ENCODE measurements around the gene SIM1.
"Not testable (repeated sequence)": the region's sequence is repeated elsewhere in the genome, so short reads cannot be mapped to it uniquely, and the experiment has no call there.

The SIM1 gene

GRCh38 chr6:100426241-100426640 lies 38.5 kb downstream of the SIM1 start:
- no peak for DNase-seq (ENCODE audit: low read depth)

- no peak for DNase-seq (ENCODE audit: low read depth)
Measured at GRCh38 chr6:100420711-100421110, 44.0 kb downstream of the SIM1 start.

GRCh38 chr6:100417036-100417435 lies 47.7 kb downstream of the SIM1 start:
- no peak for DNase-seq (ENCODE audit: low read depth)

GRCh38 chr6:100415768-100416167 lies 49.0 kb downstream of the SIM1 start:
- DNase-seq (ENCODE audit: low read depth), result no peak

- no peak for DNase-seq (ENCODE audit: low read depth)
Measured at GRCh38 chr6:100412872-100413271, 51.8 kb downstream of the SIM1 start.

GRCh38 chr6:100404051-100404450 lies 60.7 kb downstream of the SIM1 start:
- DNase-seq (ENCODE audit: low read depth), result no peak

- DNase-seq (ENCODE audit: low read depth), result no peak
Measured at GRCh38 chr6:100393493-100393892, 71.2 kb downstream of the SIM1 start.

- no peak for DNase-seq (ENCODE audit: low read depth)
Measured at GRCh38 chr6:100392423-100392822, 72.3 kb downstream of the SIM1 start.

- DNase-seq (ENCODE audit: low read depth), result no peak
Measured at GRCh38 chr6:100388868-100389519, 75.7 kb downstream of the SIM1 start.

- no peak for DNase-seq (ENCODE audit: low read depth)
Measured at GRCh38 chr6:100382767-100383195, 81.9 kb downstream of the SIM1 start.

- no peak for DNase-seq (ENCODE audit: low read depth)
Measured at GRCh38 chr6:100382031-100382430, 82.7 kb downstream of the SIM1 start.

- peak; percentile 43 for DNase-seq (ENCODE audit: low read depth)
Measured at GRCh38 chr6:100381111-100381510, 83.6 kb downstream of the SIM1 start.

GRCh38 chr6:100379386-100379785 lies 85.3 kb downstream of the SIM1 start:
- DNase-seq (ENCODE audit: low read depth), result peak; percentile 21

- DNase-seq (ENCODE audit: low read depth), result peak; percentile 34
Measured at GRCh38 chr6:100378576-100378975, 86.1 kb downstream of the SIM1 start.

- DNase-seq (ENCODE audit: low read depth), result no peak
Measured at GRCh38 chr6:100376103-100376502, 88.6 kb downstream of the SIM1 start.

GRCh38 chr6:100372326-100373091 lies 92.2 kb downstream of the SIM1 start:
- DNase-seq (ENCODE audit: low read depth), result peak; percentile 79

GRCh38 chr6:100371591-100371990 lies 93.1 kb downstream of the SIM1 start:
- no peak for DNase-seq (ENCODE audit: low read depth)

- no peak for DNase-seq (ENCODE audit: low read depth)
Measured at GRCh38 chr6:100370265-100370664, 94.5 kb downstream of the SIM1 start.

- DNase-seq (ENCODE audit: low read depth), result peak; percentile 60
Measured at GRCh38 chr6:100366419-100366818, 98.3 kb downstream of the SIM1 start.

- DNase-seq (ENCODE audit: low read depth), result no peak
Measured at GRCh38 chr6:100363651-100364050, 101.1 kb downstream of the SIM1 start.

GRCh38 chr6:100354736-100355641 lies 109.7 kb downstream of the SIM1 start:
- DNase-seq (ENCODE audit: low read depth), result not testable (repeated sequence)

- DNase-seq (ENCODE audit: low read depth), result peak; percentile 30
Measured at GRCh38 chr6:100353276-100354015, 111.3 kb downstream of the SIM1 start.
